ENCODE data around the gene NFIA. TPM values are rescaled to one million over a fixed set of nuclear protein-coding genes. Genes with fewer than 3 reads are reported as not detected.

Gene NFIA
- total RNA-seq, 6 donors from 2014 or later: 33.5 to 94.3 (median 44.9) TPM

GRCh38 chr1:61259379-61260148, 177.2 kb downstream of the NFIA start:
- DNase-seq (no peak), ATAC-seq (ENCODE audit: low FRiP score in 2 of 2) (peak; percentile 15 to 67)
- Histone ChIP-seq H3K9me3 (no peaks in the 10 kb centered on the region), H3K27ac (no peak overlapping the region), H3K4me3 (no peak overlapping the region), H3K4me1 (peaks cover 2 to 17% (median 16%) of the 10 kb centered on the region in 4 donors), H3K27me3 (no peaks in the 10 kb centered on the region), H3K36me3 (no peaks in the 10 kb centered on the region)
- no peak for TF ChIP-seq EP300 (IDR thresholded peaks at IDR 0.05)
- no peak for TF ChIP-seq POLR2A (IDR thresholded peaks at IDR 0.05)
- no peak for TF ChIP-seq CTCF (IDR thresholded peaks at IDR 0.05)
- TF ChIP-seq POLR2AphosphoS5 (IDR thresholded peaks at IDR 0.05): no peak
- WGBS, 2 donors: 73 to 77% methylated on average over 9 of the region's 9 CpGs

GRCh38 chr1:61260171-61260570, 177.8 kb downstream of the NFIA start:
- WGBS, 2 donors: 94 to 95% methylated on average over 7 of the region's 7 CpGs
- Histone ChIP-seq H3K4me3 (no peak overlapping the region), H3K9me3 (no peaks in the 10 kb centered on the region), H3K27me3 (no peaks in the 10 kb centered on the region), H3K36me3 (no peaks in the 10 kb centered on the region), H3K4me1 (peaks cover 0 to 12% (median 10%) of the 10 kb centered on the region in 4 donors), H3K27ac (no peak overlapping the region)
- ATAC-seq (ENCODE audit: low FRiP score in 2 of 2): no peak
- TF ChIP-seq CTCF (IDR thresholded peaks at IDR 0.05) (no peak), POLR2A (IDR thresholded peaks at IDR 0.05) (no peak), EP300 (IDR thresholded peaks at IDR 0.05) (no peak), POLR2AphosphoS5 (IDR thresholded peaks at IDR 0.05) (no peak)
- DNase-seq: no peak

- H3K36me3 ChIP-seq: no peaks in the 10 kb centered on the region
- WGBS, 2 donors: 82 to 89% methylated on average over 3 of the region's 3 CpGs
- DNase-seq (no peak), ATAC-seq (ENCODE audit: low FRiP score in 2 of 2) (no peak)
- TF ChIP-seq POLR2A (IDR thresholded peaks at IDR 0.05): no peak
- no peak for TF ChIP-seq POLR2AphosphoS5 (IDR thresholded peaks at IDR 0.05)
- no peak for TF ChIP-seq EP300 (IDR thresholded peaks at IDR 0.05)
- no peak for TF ChIP-seq CTCF (IDR thresholded peaks at IDR 0.05)
- H3K4me1 ChIP-seq: peaks cover 0 to 6% (median 3%) of the 10 kb centered on the region in 4 donors
- H3K9me3 ChIP-seq: no peaks in the 10 kb centered on the region
- H3K4me3 ChIP-seq: no peak overlapping the region
- no peak overlapping the region for H3K27ac ChIP-seq
- H3K27me3 ChIP-seq: no peaks in the 10 kb centered on the region
Measured at GRCh38 chr1:61261595-61261994, 179.2 kb downstream of the NFIA start.

- H3K36me3 ChIP-seq: no peaks in the 10 kb centered on the region
- H3K4me3 ChIP-seq: no peak overlapping the region
- WGBS, 2 donors: 97 to 98% methylated on average over 16 of the region's 16 CpGs
- H3K4me1 ChIP-seq: peaks cover 0 to 13% (median 3%) of the 10 kb centered on the region in 4 donors
- no peaks in the 10 kb centered on the region for H3K9me3 ChIP-seq
- H3K27ac ChIP-seq: no peak overlapping the region
- H3K27me3 ChIP-seq: no peaks in the 10 kb centered on the region
- DNase-seq: no peak
- TF ChIP-seq POLR2A (IDR thresholded peaks at IDR 0.05) (no peak), CTCF (IDR thresholded peaks at IDR 0.05) (no peak), POLR2AphosphoS5 (IDR thresholded peaks at IDR 0.05) (no peak), EP300 (IDR thresholded peaks at IDR 0.05) (no peak)
- no peak for ATAC-seq (ENCODE audit: low FRiP score in 2 of 2)
Measured at GRCh38 chr1:61263905-61264824, 181.8 kb downstream of the NFIA start.

Measured in upper lobe of left lung (tissue), 6 donors.